HT1080 (cell line): ENCODE results near the gene THOC2. TPM values are rescaled to one million over a fixed set of nuclear protein-coding genes. Genes with fewer than 3 reads are reported as not detected.
"Not testable (repeated sequence)": the region's sequence is repeated elsewhere in the genome, so short reads cannot be mapped to it uniquely, and the experiment has no call there.

Experiments used
- DNase-seq: peaks from one replicate; pipeline ENCODE4 v3.0.0-alpha.2; 2015; ENCODE audit warnings: low read depth
- total RNA-seq: library from RNA; depleted of rRNA; stranded (reverse); fragments of >200 nt; shearing (Covaris generic); gene quantifications from 2 replicates; pipeline ENCODE4 v1.2.3, GENCODE V29; 2014

Gene THOC2
- total RNA-seq, 1 experiment from 2014 or later = 34.9 TPM

DNA sequence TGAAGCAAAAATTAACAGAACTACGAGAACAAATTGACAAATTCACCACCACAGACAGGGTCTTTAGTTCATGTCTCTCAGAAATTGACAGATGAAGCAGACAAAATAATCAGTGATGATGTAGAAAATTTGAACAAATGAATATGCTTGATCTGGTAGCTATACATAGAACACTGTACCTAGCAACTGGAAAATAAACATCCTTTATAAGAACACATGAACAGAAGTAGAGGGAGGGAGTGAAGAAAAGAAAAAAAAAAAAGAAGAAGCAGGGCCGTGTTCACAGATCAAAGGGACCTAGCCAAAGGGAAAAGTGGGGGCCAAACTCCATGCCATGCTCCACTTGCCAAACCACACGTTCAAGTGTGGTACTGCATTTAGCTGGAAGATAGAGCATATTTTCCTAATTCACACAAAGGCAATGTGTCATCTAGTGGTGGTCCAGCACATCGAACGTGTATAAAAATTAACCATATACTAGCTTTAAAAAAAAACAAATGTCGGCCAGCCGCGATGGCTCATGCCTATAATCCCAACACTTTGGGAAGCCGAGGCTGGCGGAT lies 5.6 kb upstream of the THOC2 start:
- peak; percentile 29 for DNase-seq

DNA sequence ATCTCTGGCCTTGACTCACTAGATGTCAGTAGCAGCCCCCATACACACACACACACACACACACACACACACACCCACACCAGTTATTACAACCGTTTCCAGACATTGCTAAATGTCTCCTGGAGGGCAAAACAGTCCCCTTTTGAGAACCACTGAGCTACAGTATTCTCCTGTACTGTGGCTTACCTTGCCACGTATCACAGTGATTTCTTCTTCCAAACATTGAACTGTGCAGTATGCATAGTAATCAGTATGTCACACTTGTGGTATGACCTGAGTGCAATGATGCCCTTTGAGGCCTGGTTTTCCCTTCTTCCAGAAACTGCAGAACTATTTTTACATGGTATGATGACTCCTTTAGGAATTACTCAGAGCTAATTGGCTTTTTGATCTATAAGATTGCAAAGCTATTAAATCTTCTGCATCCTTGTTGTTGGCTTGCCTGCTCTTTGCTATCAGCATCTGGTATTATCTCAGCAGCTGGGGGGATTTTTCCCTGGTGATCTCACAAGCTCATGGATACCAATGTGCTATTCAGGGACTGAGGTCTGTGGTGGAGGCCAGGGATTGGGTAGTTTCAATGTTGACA lies 3.6 kb upstream of the THOC2 start:
- DNase-seq = peak; percentile 2

- not testable (repeated sequence) for DNase-seq
These were observed 2.3 kb upstream of the THOC2 start for GRCh38 chrX:123735137-123735536.

DNA sequence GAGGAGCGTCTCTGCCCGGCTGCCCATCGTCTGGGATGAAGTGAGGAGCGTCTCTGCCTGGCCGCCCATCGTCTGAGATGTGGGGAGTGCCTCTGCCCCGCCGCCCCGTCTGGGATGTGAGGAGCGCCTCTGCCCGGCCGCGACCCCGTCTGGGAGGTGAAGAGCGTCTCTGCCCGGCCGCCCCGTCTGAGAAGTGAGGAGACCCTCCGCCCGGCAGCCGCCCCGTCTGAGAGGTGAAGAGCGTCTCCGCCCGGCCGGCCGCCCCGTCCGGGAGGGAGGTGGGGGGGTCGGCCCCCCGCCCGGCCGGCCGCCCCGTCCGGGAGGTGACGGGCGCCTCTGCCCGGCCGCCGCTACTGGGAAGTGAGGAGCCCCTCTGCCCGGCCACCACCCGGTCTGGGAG lies 1.2 kb upstream of the THOC2 start:
- not testable (repeated sequence) for DNase-seq

GRCh38 chrX:123731987-123732669 lies 724 bp downstream of the THOC2 start:
- no peak for DNase-seq

DNA sequence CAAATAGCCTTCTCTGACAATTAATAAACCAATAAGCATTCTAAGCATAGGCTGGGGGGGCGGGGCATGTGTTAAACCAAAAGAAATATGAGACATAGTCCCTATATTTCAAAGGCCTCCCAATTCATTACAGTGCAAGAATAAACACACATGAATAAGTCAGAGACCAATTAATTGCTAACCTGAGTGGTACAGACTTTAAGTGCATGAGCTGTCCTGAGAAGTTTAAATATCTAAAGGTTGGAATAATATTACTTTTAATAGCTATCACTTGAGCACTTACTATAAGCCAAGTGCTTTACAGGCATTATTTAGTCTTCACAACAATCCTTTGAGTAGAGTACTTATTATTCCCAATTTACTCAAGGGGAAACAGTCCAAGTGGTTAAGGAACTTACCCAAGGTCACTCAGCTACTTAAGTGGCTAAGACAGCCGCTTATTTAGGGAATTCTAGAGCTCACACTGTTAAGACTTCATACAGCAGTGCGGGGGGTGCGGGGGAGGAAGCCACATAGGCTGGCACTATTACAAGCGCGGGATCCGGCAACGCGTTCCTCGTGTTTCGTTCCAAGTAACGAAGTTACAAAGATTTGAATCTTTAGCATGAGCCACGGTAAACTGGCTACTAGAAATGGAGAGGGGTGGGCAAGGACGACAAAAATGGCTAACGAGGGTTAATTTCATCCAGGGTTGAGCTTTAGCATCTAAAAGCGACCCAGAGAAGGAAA lies 1.4 kb downstream of the THOC2 start:
- peak; percentile 0 for DNase-seq

DNA sequence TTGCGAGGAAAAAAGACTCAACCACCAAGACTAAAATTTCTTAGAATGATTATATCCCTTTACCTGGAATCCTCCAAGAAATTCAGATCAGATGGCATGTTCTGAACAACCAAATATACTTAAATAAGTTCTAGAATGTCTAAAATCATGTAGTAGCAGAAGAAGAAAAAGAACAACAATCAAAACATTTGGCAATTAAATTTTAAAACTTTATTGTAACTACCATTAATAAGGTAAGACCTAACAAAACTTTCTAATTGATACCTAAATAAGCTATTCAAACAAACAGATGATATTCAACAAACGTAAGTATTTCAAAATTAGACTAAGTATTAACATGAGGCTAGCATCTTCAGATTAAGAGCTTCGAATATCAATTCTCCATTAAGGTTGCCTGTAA lies 4.3 kb downstream of the THOC2 start:
- DNase-seq = no peak

- DNase-seq = no peak
These were observed 4.8 kb downstream of the THOC2 start for GRCh38 chrX:123728016-123728415.

DNA sequence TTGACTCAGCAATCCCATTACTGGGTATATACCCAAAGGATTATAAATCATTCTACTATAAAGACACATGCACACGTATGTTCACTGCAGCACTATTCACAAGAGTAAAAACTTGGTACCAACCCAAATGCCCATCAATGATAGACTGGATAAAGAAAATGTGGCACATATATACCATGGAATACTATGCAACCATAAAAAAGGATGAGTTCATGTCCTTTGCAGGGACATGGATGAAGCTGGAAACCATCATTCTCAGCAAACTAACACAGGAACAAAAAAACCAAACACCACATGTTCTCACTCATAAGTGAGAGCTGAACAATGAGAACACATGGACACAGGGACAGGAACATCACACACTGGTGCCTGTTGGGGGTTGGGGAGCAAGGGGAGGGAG lies 10.7 kb downstream of the THOC2 start:
- DNase-seq = not testable (repeated sequence)

DNA sequence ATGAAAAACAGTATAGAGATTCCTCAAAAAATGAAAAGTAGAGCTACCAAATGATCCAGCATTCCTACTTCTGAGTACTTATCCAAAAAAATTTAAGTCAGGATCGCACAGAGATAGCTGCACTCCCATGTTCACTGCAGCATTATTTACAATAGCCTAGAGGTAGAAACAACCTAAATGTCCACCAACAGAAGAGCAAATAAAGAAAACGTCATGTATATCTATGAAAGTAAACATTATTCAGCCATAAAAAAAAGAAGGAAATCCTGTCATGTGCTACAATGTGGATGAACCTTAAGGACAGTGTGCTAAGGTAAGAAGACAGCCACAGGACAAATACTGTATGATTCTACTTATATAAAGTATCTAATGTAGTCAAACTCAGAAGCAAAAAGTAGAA lies 12.4 kb downstream of the THOC2 start:
- no peak for DNase-seq

DNA sequence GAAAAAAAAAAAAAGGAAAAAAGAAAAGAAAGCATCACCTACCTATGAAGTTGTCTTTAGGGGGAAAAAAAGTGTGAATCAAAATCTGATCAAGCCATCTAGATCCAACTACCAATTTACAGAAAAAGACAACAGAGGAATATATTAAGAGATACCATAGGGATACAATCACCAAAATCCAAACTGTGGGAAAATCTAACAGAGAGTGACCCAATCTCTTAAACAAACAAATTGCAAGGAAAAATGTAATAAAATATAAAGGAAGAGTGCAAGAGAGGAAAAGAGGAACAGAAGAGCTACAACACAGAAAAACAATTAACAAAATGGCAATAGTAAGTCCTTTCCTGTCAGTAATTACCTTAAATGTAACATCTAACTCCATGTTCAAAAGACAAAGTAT lies 19.0 kb downstream of the THOC2 start:
- no peak for DNase-seq

GRCh38 chrX:123713434-123713833 lies 19.4 kb downstream of the THOC2 start:
- DNase-seq = no peak

GRCh38 chrX:123711201-123711600 lies 21.7 kb downstream of the THOC2 start:
- DNase-seq = not testable (repeated sequence)

GRCh38 chrX:123704781-123705180 lies 28.1 kb downstream of the THOC2 start:
- DNase-seq = no peak

- no peak for DNase-seq
These were observed 33.8 kb downstream of the THOC2 start for GRCh38 chrX:123698979-123699520.

GRCh38 chrX:123696334-123696733 lies 36.5 kb downstream of the THOC2 start:
- no peak for DNase-seq

- no peak for DNase-seq
These were observed 37.6 kb downstream of the THOC2 start for GRCh38 chrX:123695242-123695641.

- DNase-seq = no peak
These were observed 41.1 kb downstream of the THOC2 start for GRCh38 chrX:123691776-123692175.

DNA sequence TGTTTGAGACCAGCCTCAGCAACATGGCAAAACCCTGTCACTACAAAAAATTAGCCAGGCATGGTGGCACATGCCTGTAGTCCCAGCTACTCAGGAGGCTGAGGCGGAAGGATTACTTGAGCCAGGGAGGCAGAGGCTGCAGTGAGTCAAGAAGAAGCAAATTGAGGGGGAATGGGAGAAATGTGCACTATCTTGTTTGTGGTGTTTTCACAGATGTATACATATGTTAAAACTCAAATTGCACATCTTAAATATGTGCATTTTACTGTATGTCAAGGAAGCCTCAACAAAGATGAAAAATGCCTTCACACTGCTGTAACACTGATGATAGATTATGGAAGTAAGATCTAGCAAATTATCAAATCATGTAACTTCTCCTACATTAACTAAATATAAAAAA lies 44.3 kb downstream of the THOC2 start:
- no peak for DNase-seq

DNA sequence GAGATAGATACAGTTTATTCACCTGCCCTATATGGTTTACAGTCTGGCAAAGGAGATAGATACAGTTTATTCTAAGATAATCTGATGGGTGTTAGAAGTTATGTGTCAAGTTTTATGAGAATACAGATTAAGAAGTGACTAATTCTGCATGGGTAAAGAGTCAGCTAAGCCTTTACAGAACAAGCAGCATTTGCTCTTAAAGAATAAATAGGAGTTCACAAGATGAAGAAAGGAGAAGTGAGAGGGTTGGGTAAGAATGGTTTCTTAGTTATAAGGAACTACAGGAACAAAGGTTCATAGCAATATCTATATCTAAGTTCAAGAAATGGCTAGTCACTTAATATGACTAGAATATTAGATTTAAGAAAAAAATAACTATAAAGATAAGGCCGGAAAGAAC lies 47.6 kb downstream of the THOC2 start:
- DNase-seq = no peak

- no peak for DNase-seq
These were observed 50.7 kb downstream of the THOC2 start for GRCh38 chrX:123682186-123682585.
